ENCODE results near the gene MBD6.
"Not testable (repeated sequence)": the region's sequence is repeated elsewhere in the genome, so short reads cannot be mapped to it uniquely, and the experiment has no call there.

MBD6 gene

DNA sequence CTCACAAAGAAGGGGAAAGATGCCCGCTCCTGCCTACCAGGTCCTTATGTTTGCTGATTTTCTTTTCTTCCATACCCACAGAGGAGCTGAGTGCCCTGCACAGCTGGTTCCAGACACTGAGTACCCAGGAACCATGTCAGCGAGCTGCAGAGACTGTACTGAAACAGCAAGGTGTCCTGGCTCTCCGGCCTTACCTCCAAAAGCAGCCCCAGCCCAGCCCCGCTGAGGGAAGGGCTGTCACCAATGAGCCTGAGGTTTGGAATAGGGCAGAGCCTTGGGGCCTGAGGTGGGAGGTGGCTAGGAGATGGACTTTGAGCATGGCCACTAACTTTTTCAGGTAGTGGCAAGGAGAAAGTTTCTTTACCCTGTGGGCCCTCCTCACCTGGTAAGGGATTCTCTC, 32.5 kb upstream of the MBD6 start:
- DNase-seq = no peak

DNA sequence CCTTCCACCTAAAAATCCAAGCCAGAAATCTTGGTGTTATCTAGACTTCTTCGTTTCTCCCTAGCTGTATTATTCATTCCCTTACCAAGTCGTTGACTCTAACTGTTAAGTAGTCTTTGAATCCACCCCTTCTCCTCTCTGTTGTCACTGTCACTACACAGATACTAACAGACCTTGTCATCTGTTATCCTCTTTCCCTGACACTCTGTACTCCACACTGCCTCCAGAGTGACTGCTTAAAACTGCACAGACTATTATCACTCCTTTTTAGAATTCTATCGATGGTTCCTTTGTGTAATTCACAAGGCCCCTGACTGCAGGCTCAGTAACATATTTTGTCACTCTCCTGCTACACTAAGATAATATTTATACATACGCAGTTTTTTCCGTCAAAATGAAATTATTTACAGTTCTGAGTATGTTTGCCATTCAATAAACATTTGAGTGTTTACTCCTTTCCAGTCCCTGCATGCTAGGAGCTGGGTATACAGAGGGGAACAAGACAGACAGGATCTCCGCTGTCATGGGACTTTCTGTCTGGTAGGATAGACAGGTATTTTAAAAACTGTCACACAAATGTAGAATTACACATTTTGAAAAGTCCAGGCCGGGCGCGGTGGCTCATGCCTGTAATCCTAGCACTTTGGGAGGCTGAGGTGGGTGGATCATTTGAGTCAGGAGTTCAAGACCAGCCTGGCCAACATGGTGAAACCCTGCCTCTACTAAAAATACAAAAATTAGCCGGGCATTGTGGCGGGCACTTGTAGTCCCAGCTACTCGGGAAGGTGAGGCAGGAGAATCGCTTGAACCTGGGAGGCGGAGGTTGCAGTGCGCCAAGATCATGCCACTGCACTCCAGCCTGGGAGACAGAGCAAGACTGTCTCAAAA, 31.0 kb upstream of the MBD6 start:
- peak; percentile 32 for DNase-seq

GRCh38 chr12:57495051-57495701, 27.4 kb upstream of the MBD6 start:
- DNase-seq = not testable (repeated sequence)

DNA sequence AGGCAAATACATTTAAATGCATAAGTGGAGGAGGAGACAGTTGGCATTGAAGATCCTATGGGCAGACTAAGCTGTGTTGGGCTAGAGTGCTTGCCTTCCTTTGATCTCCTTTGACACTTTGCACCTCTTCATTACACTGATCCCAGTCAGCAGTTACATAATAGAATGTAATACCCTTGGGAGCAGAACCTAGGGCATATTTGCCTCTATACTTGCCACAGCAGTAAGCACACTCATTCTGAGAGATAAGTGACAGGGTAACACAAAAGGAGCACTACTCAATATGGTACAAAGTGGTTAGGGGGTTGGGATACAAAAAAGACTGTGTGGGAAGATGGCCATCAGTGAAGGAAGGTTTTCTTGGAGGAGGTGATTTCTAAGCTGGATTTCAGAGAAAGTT, 25.8 kb upstream of the MBD6 start:
- peak; percentile 49 for DNase-seq

DNA sequence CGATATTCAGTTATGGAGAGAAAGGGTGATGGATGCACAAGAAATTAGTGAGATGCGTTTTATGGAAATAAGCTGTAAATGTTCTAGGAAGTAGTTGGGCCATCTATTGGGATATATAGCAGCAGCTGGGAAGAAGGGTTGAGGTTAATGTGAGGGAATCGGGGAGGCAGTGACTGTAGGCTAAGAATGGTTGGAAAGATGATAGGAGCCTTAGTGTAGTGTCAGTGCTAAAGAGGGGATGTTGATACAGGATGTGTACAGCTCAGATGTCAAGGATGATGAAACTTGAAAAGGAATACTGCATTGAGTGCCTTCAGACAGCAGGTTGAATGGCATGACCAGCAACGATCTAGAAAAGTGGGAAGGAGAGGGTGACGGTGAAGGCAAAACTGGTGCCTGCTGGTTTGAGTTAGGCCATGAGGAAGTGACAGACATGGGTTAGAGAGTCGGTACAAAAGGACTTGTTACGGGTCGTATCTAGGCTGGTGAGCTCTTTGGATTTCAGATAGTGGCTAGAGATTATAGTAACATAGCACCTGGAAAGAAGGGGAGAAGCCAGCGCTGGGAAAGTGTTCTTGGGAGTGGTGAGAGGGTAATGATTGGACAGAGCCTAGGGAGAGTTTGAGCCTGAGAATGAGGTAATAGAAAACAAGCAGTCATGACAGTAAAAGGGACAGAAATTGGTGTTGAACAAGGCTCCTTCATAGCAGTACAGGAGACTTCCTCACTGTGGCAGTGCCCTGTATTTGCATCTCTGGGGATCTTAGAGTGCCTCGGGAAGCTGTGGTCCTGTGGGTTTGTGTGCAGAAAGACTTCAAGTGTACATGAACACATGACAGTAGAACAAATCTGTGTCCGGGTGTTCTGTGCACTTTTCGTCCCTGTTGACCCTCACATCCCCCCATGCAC, 25.1 kb upstream of the MBD6 start:
- DNase-seq = no peak

DNA sequence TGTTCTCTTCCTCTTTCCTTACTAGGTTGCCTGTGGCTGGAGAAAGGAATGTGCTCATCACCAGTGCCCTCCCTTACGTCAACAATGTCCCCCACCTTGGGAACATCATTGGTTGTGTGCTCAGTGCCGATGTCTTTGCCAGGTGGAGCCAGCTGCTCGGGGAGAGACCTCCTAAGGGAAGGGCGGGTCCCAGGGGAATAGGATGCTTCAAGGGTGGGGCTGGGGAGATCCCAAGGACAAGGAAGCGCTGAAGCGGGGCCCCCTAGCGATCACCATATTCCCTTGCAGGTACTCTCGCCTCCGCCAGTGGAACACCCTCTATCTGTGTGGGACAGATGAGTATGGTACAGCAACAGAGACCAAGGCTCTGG, 24.5 kb upstream of the MBD6 start:
- DNase-seq = no peak

GRCh38 chr12:57498571-57498970, 24.1 kb upstream of the MBD6 start:
- no peak for DNase-seq

DNA sequence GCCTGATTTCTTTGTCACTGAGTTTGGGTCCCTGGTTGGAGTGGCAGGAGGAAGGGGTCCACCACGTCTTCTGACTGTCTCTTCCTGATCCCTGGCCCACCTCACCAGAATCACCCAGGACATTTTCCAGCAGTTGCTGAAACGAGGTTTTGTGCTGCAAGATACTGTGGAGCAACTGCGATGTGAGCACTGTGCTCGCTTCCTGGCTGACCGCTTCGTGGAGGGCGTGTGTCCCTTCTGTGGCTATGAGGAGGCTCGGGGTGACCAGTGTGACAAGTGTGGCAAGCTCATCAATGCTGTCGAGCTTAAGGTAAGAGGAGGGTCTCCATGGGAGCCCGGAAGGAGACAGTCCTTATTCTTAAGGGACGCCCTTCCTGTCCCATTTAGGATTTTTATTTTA, 22.4 kb upstream of the MBD6 start:
- DNase-seq = no peak

DNA sequence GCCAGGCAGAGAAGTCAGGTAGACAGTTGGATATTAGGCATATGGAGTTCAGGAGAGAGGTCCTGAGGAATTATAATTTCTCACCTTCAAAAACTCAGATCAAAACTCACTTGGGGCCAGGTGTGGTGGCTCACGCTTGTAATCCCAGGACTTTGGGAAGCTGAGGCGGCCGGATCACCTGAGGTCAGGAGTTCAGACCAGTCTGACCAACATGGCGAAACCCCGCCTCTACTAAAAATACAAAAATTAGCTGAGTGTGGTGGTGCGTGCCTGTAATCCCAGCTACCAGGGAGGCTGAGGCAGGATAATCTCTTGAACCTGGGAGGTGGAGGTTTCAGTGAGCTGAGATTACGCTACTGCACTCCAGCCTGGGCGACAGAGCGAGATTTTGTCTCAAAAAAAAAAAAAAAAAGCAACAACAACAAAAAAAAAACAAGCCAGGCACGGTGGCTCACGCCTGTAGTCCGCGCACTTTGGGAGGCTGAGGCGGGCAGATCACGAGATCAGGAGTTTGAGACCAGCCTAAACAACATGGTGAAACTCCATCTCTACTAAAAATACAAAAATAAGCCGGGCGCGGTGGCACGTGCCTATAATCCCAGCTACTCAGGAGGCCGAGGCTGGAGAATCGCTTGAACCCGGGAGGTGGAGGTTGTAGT, 20.2 kb upstream of the MBD6 start:
- DNase-seq = not testable (repeated sequence)

DNA sequence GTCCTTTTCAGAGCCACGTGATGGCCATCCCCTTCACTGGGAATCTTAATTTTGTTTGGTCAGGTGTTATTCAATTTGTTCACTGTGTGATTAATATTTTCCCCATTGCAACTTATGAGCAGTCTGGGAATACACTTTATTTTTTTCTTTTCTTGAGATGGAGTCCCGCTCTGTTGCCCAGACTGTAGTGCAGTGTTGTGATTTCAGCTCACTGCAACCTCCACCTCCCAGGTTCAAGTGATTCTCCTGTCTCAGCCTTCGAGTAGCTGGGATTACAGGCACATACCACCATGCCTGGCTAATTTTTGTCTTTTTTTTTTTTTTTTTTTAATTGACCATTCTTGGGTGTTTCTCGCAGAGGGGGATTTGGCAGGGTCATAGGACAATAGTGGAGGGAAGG, 16.1 kb upstream of the MBD6 start:
- DNase-seq = not testable (repeated sequence)

- DNase-seq = not testable (repeated sequence)
These were observed 14.8 kb upstream of the MBD6 start for GRCh38 chr12:57507796-57508195.

DNA sequence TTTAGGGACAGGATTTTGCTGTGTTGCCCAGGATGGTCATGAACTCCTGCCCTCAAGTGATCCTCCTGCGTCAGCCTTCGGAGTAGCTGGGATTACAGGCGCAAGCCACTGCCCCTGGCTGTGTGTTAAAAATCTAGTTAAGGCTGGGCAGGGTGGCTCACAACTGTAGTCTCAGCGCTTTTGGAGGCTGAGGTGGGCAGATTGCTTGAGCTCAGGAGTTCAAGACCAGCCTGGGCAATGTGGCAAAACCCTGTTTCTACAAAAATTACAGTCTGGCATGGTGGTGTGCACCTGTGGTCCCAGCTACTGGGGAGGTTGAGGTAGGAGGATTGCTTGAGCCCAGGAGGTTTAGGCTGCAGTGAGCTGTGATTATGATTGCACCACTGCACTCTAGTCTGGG, 11.5 kb upstream of the MBD6 start:
- no peak for DNase-seq

DNA sequence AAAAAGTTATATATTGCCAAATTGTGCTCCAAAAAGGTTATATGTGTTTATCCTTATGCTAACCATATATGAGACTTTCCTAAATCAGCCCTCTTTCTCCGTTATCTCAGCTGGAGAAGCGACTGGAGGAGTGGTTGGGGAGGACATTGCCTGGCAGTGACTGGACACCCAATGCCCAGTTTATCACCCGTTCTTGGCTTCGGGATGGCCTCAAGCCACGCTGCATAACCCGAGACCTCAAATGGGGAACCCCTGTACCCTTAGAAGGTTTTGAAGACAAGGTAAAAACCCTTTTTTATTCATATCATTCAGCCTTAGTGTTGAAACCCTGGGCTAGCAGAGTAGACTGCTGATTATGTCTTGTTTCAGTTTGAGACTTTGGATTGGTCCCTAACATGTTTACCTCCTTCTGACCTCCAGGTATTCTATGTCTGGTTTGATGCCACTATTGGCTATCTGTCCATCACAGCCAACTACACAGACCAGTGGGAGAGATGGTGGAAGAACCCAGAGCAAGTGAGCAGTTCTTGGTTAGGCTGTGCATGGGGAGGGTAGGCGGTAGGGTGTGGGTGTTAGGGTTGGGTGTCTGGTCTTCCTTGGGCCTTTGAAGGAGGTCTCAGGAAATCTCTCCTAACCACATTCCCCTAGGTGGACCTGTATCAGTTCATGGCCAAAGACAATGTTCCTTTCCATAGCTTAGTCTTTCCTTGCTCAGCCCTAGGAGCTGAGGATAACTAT, 10.9 kb upstream of the MBD6 start:
- no peak for DNase-seq

GRCh38 chr12:57512665-57513064, 10.0 kb upstream of the MBD6 start:
- DNase-seq = no peak

GRCh38 chr12:57513266-57513665, 9.4 kb upstream of the MBD6 start:
- DNase-seq = no peak

DNA sequence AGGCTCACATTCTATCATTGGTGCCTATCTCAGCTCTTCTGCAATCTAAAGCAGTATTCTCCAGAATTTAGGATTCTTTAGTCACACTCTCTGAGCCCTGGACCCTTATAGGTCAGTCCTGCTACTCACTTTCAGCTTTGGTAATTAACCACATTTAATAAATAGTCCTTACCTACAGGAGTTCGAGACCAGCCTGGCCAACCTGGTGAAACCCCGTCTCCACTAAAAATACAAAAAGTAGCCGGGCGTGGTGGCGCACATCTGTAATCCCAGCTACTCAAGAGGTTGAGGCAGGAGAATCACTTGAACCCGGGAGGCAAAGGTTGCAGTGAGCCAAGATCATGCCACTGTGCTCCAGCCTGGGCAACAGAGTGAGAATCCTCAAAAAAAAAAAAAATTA, 8.9 kb upstream of the MBD6 start:
- DNase-seq = not testable (repeated sequence)

DNA sequence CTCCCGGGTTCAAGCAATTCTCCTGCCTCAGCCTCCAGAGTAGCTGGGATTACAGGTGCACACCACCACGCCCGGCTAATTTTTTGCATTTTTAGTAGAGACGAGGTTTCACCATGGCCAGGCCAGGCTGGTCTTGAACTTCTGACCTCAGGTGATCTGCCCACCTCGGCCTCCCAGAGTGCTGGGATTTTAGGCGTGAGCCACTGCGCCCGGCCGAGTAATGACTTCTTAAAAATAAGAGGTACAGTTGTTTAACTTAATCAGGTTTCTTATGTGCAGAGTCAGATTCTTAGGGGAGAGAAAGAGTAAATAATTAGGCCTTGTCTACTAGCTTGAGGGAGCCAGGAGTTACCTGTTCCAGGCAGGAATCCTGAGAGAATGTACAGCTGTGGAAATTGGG, 8.4 kb upstream of the MBD6 start:
- not testable (repeated sequence) for DNase-seq

DNA sequence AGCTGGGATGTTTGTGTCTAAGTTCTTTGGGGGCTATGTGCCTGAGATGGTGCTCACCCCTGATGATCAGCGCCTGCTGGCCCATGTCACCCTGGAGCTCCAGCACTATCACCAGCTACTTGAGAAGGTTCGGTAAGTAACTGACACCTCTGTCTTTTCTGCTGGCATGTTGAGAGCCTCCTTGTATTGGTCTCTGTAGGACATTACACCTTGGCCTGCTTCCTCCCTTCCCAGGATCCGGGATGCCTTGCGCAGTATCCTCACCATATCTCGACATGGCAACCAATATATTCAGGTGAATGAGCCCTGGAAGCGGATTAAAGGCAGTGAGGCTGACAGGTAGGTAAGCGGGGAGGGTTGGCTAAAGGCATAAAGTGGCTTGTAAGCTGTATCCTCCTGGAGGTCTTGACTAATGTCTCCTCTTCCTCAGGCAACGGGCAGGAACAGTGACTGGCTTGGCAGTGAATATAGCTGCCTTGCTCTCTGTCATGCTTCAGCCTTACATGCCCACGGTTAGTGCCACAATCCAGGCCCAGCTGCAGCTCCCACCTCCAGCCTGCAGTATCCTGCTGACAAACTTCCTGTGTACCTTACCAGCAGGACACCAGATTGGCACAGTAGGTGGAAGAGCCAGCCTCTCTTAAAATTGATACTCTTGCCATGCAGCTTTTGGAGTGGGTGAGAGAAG, 7.8 kb upstream of the MBD6 start:
- no peak for DNase-seq

- DNase-seq = no peak
These were observed 7.2 kb upstream of the MBD6 start for GRCh38 chr12:57515408-57515933.

- no peak for DNase-seq
These were observed 6.6 kb upstream of the MBD6 start for GRCh38 chr12:57515934-57516541.

Data from activated CD4-positive, alpha-beta T cell treated with anti-CD3 and anti-CD28 coated beads, Interleukin-10, Interleukin-2, amounts not matched to agents 100 ng/mL and 50 ng/mL, durations not matched to agents 16 hours and 8 hours (primary cell).